Activated CD8-positive, alpha-beta T cell treated with anti-CD3 and anti-CD28 coated beads for 36 hours (primary cell): ENCODE data around the gene PUM2. TPM values are rescaled to one million over a fixed set of nuclear protein-coding genes. Genes with fewer than 3 reads are reported as not detected.

Source experiments
- ATAC-seq: fragments of 200-7000 bp; cut with Tn5 transposase; one replicate; pipeline ENCODE4 v1.10.0; 2021; ENCODE audit warnings: mild to moderate bottlenecking, moderate library complexity
- CTCF ChIA-PET: fragments of 350-600 bp; sonication (Branson Sonifier 250); formaldehyde crosslinking; loops from one replicate; lab custom pipeline; 2021; ENCODE audit warnings: antibody characterized with exemption; lab: Charles Lee
- POLR2A ChIA-PET: fragments of 350-600 bp; sonication (Branson Sonifier 250); formaldehyde crosslinking; loops from one replicate; lab custom pipeline; 2021; ENCODE audit warnings: antibody characterized with exemption; lab: Charles Lee
- DNase-seq: peaks from one replicate; pipeline ENCODE4 v3.0.0-alpha.2; 2020
- H3K27ac Mint-ChIP-seq: one replicate; pipeline ENCODE4 v1.8.0; 2021; ENCODE audit warnings: mild to moderate bottlenecking, mixed read lengths
- H3K27me3 Mint-ChIP-seq: one replicate; pipeline ENCODE4 v1.8.0; 2021; ENCODE audit warnings: mixed read lengths
- H3K36me3 Mint-ChIP-seq: one replicate; pipeline ENCODE4 v1.8.0; 2021; ENCODE audit warnings: low read depth, mixed read lengths
- H3K4me1 Mint-ChIP-seq: one replicate; pipeline ENCODE4 v1.8.0; 2021; ENCODE audit warnings: low read depth, mixed read lengths
- H3K4me3 Mint-ChIP-seq: one replicate; pipeline ENCODE4 v1.8.0; 2021; ENCODE audit warnings: mild to moderate bottlenecking, moderate library complexity, mixed read lengths
- H3K9me3 Mint-ChIP-seq: one replicate; pipeline ENCODE4 v1.8.0; 2021; ENCODE audit warnings: mixed read lengths
- CTCF ChIP-seq: fragments of 200-600 bp; IDR thresholded peaks from one replicate; pipeline ENCODE4 v1.8.0; 2022; ENCODE audit warnings: antibody characterized with exemption, mild to moderate bottlenecking
- intact Hi-C: fragments of 100-400 bp; cut with micrococcal nuclease; formaldehyde crosslinking; loops from one replicate; pipeline ENCODE4 v1.10.0; 2022
- total RNA-seq, 2 experiments: library from RNA; stranded (reverse); gene quantifications; one replicate each; pipeline ENCODE4 v1.2.3, GENCODE V29; 2021

The PUM2 gene
- total RNA-seq, 2 experiments from 2014 or later = 104 TPM

GRCh38 chr2:20384953-20385352 is 34.3 kb upstream of the PUM2 start:
- Mint-ChIP-seq H3K9me3 (no peaks in the 10 kb centered on the region), H3K4me1 (no peaks in the 10 kb centered on the region), H3K4me3 (no peak overlapping the region), H3K36me3 (no peaks in the 10 kb centered on the region), H3K27ac (no peak overlapping the region), H3K27me3 (no peaks in the 10 kb centered on the region)
- intact Hi-C loops = no loop called here
- CTCF ChIA-PET = interaction anchor here (0.6 to 1.8 kb wide), 4 partner anchors 27 to 59 kb away, joined by 3 to 5 read pairs (median 4); no protein-coding TSS in a partner anchor
- POLR2A ChIA-PET = interaction anchor here (1.1 kb wide), 1 partner anchor 20 kb away, joined by 4 read pairs; no protein-coding TSS in a partner anchor
- ATAC-seq (no peak), DNase-seq (no peak)
- TF ChIP-seq CTCF = no peak

- CTCF ChIA-PET = interaction anchor here (1.2 to 2.9 kb wide), 3 partner anchors 29 to 278 kb away, joined by 3 to 10 read pairs (median 3); no protein-coding TSS in a partner anchor
- H3K27ac Mint-ChIP-seq = no peak overlapping the region
- intact Hi-C loops = no loop called here
- no peaks in the 10 kb centered on the region for H3K4me1 Mint-ChIP-seq
- H3K36me3 Mint-ChIP-seq = no peaks in the 10 kb centered on the region
- ATAC-seq = no peak
- POLR2A ChIA-PET = interaction anchor here (0.7 to 1.1 kb wide), 2 partner anchors 17 to 22 kb away, joined by 3 read pairs; no protein-coding TSS in a partner anchor
- H3K9me3 Mint-ChIP-seq = no peaks in the 10 kb centered on the region
- H3K27me3 Mint-ChIP-seq = peaks cover 2% of the 10 kb centered on the region
- DNase-seq = no peak
- no peak for TF ChIP-seq CTCF
- no peak overlapping the region for H3K4me3 Mint-ChIP-seq
These were observed 32.5 kb upstream of the PUM2 start for GRCh38 chr2:20382965-20383810.

GRCh38 chr2:20381457-20381856 is 30.8 kb upstream of the PUM2 start:
- TF ChIP-seq CTCF = no peak
- H3K27me3 Mint-ChIP-seq = peaks cover 4% of the 10 kb centered on the region
- CTCF ChIA-PET = interaction anchor here (1.2 to 2.9 kb wide), 4 partner anchors 14 to 261 kb away, joined by 3 to 10 read pairs (median 4); no protein-coding TSS in a partner anchor
- no peak overlapping the region for H3K27ac Mint-ChIP-seq
- H3K4me3 Mint-ChIP-seq = no peak overlapping the region
- no peaks in the 10 kb centered on the region for H3K9me3 Mint-ChIP-seq
- intact Hi-C loops = no loop called here
- POLR2A ChIA-PET = no interaction called here
- DNase-seq (no peak), ATAC-seq (no peak)
- no peaks in the 10 kb centered on the region for H3K36me3 Mint-ChIP-seq
- H3K4me1 Mint-ChIP-seq = no peaks in the 10 kb centered on the region

GRCh38 chr2:20378891-20379519 is 28.4 kb upstream of the PUM2 start:
- no peak overlapping the region for H3K4me3 Mint-ChIP-seq
- peaks cover 4% of the 10 kb centered on the region for H3K27me3 Mint-ChIP-seq
- peak; percentile 22 for TF ChIP-seq CTCF
- H3K36me3 Mint-ChIP-seq = no peaks in the 10 kb centered on the region
- H3K27ac Mint-ChIP-seq = no peak overlapping the region
- ATAC-seq = no peak
- H3K4me1 Mint-ChIP-seq = no peaks in the 10 kb centered on the region
- intact Hi-C loops = no loop called here
- DNase-seq = no peak
- ChIA-PET CTCF (interaction anchor here (0.7 to 2.3 kb wide), 7 partner anchors 9 to 263 kb away, joined by 3 to 11 read pairs (median 4); no protein-coding TSS in a partner anchor), POLR2A (no interaction called here)
- no peaks in the 10 kb centered on the region for H3K9me3 Mint-ChIP-seq
